GM19238 (cell line): ENCODE measurements around the gene FASTK.

Source experiments
- DNase-seq: peaks from one replicate; pipeline ENCODE4 v3.0.0; 2011; ENCODE audit warnings: low spot score; ENCODE audit not compliant: insufficient read length

Gene FASTK

GRCh38 chr7:151066273-151066974 lies 14.2 kb downstream of the FASTK start:
- no peak for DNase-seq

- DNase-seq, result no peak
Observed at GRCh38 chr7:151065516-151065915, 15.1 kb downstream of the FASTK start.

GRCh38 chr7:151064993-151065392 lies 15.6 kb downstream of the FASTK start:
- no peak for DNase-seq

- DNase-seq, result no peak
Observed at GRCh38 chr7:151064454-151064853, 16.2 kb downstream of the FASTK start.

- no peak for DNase-seq
Observed at GRCh38 chr7:151063212-151063561, 17.4 kb downstream of the FASTK start.

GRCh38 chr7:151062399-151063211 lies 18.0 kb downstream of the FASTK start:
- DNase-seq, result no peak

- no peak for DNase-seq
Observed at GRCh38 chr7:151062111-151062398, 18.6 kb downstream of the FASTK start.

GRCh38 chr7:151061213-151062110 lies 19.1 kb downstream of the FASTK start:
- no peak for DNase-seq

- DNase-seq, result no peak
Observed at GRCh38 chr7:151060416-151061212, 20.0 kb downstream of the FASTK start.

GRCh38 chr7:151060113-151060415 lies 20.5 kb downstream of the FASTK start:
- no peak for DNase-seq

GRCh38 chr7:151059367-151060112 lies 21.1 kb downstream of the FASTK start, which contains the start of gene SLC4A2:
Gene SLC4A2, plus strand, starts transcription at chr7:151059589. Its CDS starts 2,399 bp downstream, at chr7:151061988.
- peak; percentile 96 for DNase-seq

- DNase-seq, result no peak
Observed at GRCh38 chr7:151058781-151059366, 21.7 kb downstream of the FASTK start.

- peak; percentile 100 for DNase-seq
Observed at GRCh38 chr7:151057989-151058780, 22.4 kb downstream of the FASTK start.

- no peak for DNase-seq
Observed at GRCh38 chr7:151057506-151057988, 23.1 kb downstream of the FASTK start, which contains the start of gene CDK5. Gene CDK5, minus strand, starts transcription at chr7:151057897. Its CDS starts 49 bp downstream, at chr7:151057848.

GRCh38 chr7:151056666-151057505 lies 23.7 kb downstream of the FASTK start:
- DNase-seq, result no peak

GRCh38 chr7:151056283-151056665 lies 24.3 kb downstream of the FASTK start:
- no peak for DNase-seq

- no peak for DNase-seq
Observed at GRCh38 chr7:151053751-151054150, 26.9 kb downstream of the FASTK start.

GRCh38 chr7:151053096-151053495 lies 27.5 kb downstream of the FASTK start:
- no peak for DNase-seq
